AG09309 (cell line): ENCODE results near the gene C4orf54.

Experiments
- DNase-seq: peaks from one replicate; pipeline ENCODE4 v3.0.0-alpha.2; 2010; ENCODE audit warnings: low read depth
- H3K4me3 ChIP-seq: 2 replicates; pipeline ENCODE4 v1.5.1; 2011; ENCODE audit warnings: mild to moderate bottlenecking, low read depth, low read length, moderate library complexity; ENCODE audit not compliant: control insufficient read depth
- TF ChIP-seq, protein P1 (sequence below): IDR thresholded peaks from 2 replicates; pipeline ENCODE4 v1.5.1; 2011; ENCODE audit warnings: mild to moderate bottlenecking, low read depth, low read length, inconsistent platforms; ENCODE audit not compliant: insufficient read depth, control insufficient read depth; ENCODE audit errors: missing control alignments

The C4orf54 gene

GRCh38 chr4:99648321-99648720, 9.3 kb downstream of the C4orf54 start:
- TF ChIP-seq, protein P1, sequence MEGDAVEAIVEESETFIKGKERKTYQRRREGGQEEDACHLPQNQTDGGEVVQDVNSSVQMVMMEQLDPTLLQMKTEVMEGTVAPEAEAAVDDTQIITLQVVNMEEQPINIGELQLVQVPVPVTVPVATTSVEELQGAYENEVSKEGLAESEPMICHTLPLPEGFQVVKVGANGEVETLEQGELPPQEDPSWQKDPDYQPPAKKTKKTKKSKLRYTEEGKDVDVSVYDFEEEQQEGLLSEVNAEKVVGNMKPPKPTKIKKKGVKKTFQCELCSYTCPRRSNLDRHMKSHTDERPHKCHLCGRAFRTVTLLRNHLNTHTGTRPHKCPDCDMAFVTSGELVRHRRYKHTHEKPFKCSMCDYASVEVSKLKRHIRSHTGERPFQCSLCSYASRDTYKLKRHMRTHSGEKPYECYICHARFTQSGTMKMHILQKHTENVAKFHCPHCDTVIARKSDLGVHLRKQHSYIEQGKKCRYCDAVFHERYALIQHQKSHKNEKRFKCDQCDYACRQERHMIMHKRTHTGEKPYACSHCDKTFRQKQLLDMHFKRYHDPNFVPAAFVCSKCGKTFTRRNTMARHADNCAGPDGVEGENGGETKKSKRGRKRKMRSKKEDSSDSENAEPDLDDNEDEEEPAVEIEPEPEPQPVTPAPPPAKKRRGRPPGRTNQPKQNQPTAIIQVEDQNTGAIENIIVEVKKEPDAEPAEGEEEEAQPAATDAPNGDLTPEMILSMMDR, result no peak
- H3K4me3 ChIP-seq, result no peak overlapping the region
- DNase-seq, result no peak

DNA sequence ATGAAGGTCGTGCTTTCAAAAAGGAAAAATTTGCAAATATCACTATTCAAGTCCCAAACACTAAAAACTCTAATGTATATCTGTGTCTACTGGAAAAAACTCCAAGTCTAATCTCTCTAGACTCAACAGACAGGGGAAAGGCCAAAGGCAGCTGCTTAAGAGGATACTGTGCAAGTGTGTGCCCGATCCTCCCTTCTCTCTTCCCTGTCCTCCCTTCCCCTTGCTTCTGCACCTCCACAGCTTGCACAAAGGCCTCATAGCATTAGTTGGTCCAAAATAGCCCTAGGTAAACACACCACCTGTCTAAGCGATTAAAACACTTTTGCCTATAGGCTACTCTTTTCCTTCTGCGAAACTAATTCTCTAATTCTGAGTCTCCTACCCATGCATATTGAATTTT, 10.6 kb downstream of the C4orf54 start:
- TF ChIP-seq, protein P1, result no peak
- DNase-seq, result no peak
- no peak overlapping the region for H3K4me3 ChIP-seq

GRCh38 chr4:99645638-99646037, 12.0 kb downstream of the C4orf54 start:
- TF ChIP-seq, protein P1, result no peak

DNA sequence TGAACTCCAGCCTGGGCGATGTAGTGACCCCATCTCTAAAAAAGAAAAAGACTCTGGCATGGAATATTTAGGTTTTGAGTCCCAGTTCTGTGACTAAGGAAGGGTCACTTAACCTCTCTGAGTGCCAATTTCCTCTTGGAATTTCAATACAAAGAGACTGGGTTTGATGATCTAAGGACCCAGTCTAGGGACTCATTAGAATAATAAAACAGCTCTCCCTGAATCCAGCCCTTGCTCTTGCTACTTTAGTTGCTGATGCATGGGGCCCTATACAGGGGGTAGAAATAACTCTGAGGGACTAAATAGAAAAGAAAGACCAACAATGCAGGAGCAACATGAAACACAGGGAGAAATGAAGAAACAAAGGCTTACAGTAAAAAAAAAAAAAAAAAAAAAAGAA, 12.6 kb downstream of the C4orf54 start:
- no peak overlapping the region for H3K4me3 ChIP-seq
- TF ChIP-seq, protein P1, result no peak
- no peak for DNase-seq

More at GRCh38 chr4:99645638-99646037, 12.0 kb downstream of the C4orf54 start:
- no peak overlapping the region for H3K4me3 ChIP-seq
- DNase-seq, result no peak

DNA sequence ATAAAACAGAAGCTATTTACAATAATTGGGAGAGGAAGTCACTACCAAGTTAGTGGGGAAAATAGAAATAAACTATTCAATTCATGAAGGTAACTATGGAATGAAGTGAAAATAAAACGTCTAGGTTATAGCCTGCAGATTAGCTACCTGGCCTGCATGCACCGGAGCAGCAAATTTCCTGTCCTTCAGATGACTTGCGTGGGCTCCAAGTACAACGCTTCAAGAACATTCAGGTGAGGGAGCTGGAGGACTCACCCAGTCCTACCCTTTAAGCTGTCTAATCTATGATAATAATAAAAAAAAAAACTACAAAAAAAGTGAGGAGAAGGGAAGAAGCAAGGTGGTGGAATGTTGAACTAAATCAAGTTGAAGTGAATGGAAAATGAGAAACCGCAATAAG, 13.2 kb downstream of the C4orf54 start:
- DNase-seq, result no peak
- TF ChIP-seq, protein P1, result no peak
- no peak overlapping the region for H3K4me3 ChIP-seq

DNA sequence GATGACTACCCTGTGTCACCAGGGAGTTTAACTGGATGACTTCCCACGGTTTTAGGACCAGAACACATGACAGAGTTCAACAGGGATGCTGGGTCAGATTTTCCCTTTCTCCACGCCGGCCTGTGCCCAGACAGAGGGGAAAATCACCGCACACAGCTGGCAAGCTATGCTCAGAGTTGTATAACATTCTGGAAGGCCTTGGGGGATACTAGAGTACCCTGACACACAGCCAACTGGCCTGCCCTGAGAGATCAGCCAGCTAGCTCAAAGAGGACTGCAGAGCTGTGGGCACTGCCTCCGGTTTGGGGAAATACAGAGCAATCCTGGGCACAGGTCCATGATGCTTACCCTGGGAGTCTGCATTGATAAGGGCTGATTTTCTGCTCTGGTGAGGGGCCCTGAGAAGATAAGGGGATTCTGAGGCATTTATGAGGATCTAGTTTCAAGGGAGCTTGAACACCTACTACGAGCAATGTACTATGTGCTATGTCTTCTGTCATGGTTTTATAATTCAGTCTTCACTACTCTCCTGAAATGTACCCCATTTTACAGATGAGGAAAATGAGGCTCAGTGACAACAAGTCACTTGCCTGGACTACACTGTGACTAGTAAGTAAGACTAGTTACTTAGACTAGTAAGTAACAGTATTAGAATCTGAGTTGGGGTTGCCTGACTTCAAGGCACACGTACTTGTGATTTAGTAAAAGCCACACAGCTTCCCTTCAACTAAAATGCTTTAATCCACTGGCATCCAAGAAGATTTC, 14.7 kb downstream of the C4orf54 start:
- TF ChIP-seq, protein P1, result no peak
- H3K4me3 ChIP-seq, result no peak overlapping the region
- no peak for DNase-seq
